SK-N-SH treated with all-trans-retinoic acid at 6 μM for 48 hours (cell line): ENCODE data around the gene COL4A1.

Source experiments
- ATAC-seq: fragments of 200-7000 bp; cut with Tn5 transposase; 3 replicates; pipeline ENCODE4 v1.9.1; 2020; ENCODE audit warnings: mild to moderate bottlenecking, moderate library complexity
- BACH2 ChIP-seq: fragments of 250-450 bp; sonication (Bioruptor Pico); IDR thresholded peaks from 2 replicates; pipeline ENCODE4 v1.9.0; 2021; ENCODE audit warnings: mild to moderate bottlenecking, borderline replicate concordance
- CSDC2 ChIP-seq: fragments of 250-450 bp; sonication (Bioruptor Pico); IDR thresholded peaks from 2 replicates; pipeline ENCODE4 v1.5.0; 2020; ENCODE audit warnings: mild to moderate bottlenecking, moderate library complexity
- GLIS3 ChIP-seq: fragments of 250-450 bp; sonication (Bioruptor Pico); IDR thresholded peaks from 2 replicates; pipeline ENCODE4 v1.5.0; 2020; ENCODE audit warnings: mild to moderate bottlenecking, moderate library complexity
- OSR1 ChIP-seq: fragments of 250-450 bp; sonication (Bioruptor Pico); IDR thresholded peaks from 2 replicates; pipeline ENCODE4 v1.8.0; 2022; ENCODE audit warnings: moderate library complexity, mild to moderate bottlenecking, inconsistent platforms
- PPARA ChIP-seq: fragments of 250-450 bp; sonication (Bioruptor Pico); IDR thresholded peaks from 2 replicates; pipeline ENCODE4 v1.5.0; 2020; ENCODE audit warnings: mild to moderate bottlenecking, borderline replicate concordance
- RARB ChIP-seq: fragments of 250-450 bp; sonication (Bioruptor Pico); IDR thresholded peaks from 2 replicates; pipeline ENCODE4 v1.8.0; 2021; ENCODE audit warnings: mild to moderate bottlenecking, moderate library complexity
- SNAI2 ChIP-seq: fragments of 250-450 bp; sonication (Bioruptor Pico); IDR thresholded peaks from 2 replicates; pipeline ENCODE4 v1.5.0; 2020; ENCODE audit warnings: mild to moderate bottlenecking, moderate library complexity
- TOX ChIP-seq: fragments of 250-450 bp; sonication (Bioruptor Pico); IDR thresholded peaks from 2 replicates; pipeline ENCODE4 v1.8.0; 2021; ENCODE audit warnings: mild to moderate bottlenecking, moderate library complexity, borderline replicate concordance
- ZC3H10 ChIP-seq: fragments of 250-450 bp; sonication (Bioruptor Pico); IDR thresholded peaks from 2 replicates; pipeline ENCODE4 v1.5.1; 2021; ENCODE audit warnings: mild to moderate bottlenecking, moderate library complexity
- ZFP30 ChIP-seq: fragments of 450-650 bp; formaldehyde crosslinking; IDR thresholded peaks from 2 replicates; pipeline ENCODE4 v1.5.0; 2022; ENCODE audit warnings: mild to moderate bottlenecking, moderate library complexity
- ZNF565 ChIP-seq: fragments of 450-650 bp; formaldehyde crosslinking; conservative IDR thresholded peaks from 2 replicates; pipeline ENCODE4 v1.5.0; 2020; ENCODE audit warnings: low read depth, mild to moderate bottlenecking, moderate library complexity
- ZNF70 ChIP-seq: fragments of 450-650 bp; formaldehyde crosslinking; IDR thresholded peaks from 2 replicates; pipeline ENCODE4 v1.5.0; 2020; ENCODE audit warnings: mild to moderate bottlenecking, moderate library complexity
- TF ChIP-seq, protein P1 (sequence below): fragments of 250-450 bp; sonication (Bioruptor Pico); IDR thresholded peaks from 2 replicates; pipeline ENCODE4 v1.8.0; 2021; ENCODE audit warnings: low read depth, mild to moderate bottlenecking, moderate library complexity, borderline replicate concordance
- TF ChIP-seq, protein P2 (sequence below): fragments of 250-450 bp; sonication (Bioruptor Pico); IDR thresholded peaks from 2 replicates; pipeline ENCODE4 v1.5.1; 2021; ENCODE audit warnings: mild to moderate bottlenecking, moderate library complexity
- TF ChIP-seq, protein P3 (sequence below): fragments of 250-450 bp; sonication (Bioruptor Pico); IDR thresholded peaks from 2 replicates; pipeline ENCODE4 v1.8.0; 2020; ENCODE audit warnings: mild to moderate bottlenecking, moderate library complexity, borderline replicate concordance
- TF ChIP-seq, protein P4 (sequence below): fragments of 250-450 bp; sonication (Bioruptor Pico); IDR thresholded peaks from 2 replicates; pipeline ENCODE4 v1.5.0; 2020; ENCODE audit warnings: mild to moderate bottlenecking, moderate library complexity

COL4A1 gene

DNA sequence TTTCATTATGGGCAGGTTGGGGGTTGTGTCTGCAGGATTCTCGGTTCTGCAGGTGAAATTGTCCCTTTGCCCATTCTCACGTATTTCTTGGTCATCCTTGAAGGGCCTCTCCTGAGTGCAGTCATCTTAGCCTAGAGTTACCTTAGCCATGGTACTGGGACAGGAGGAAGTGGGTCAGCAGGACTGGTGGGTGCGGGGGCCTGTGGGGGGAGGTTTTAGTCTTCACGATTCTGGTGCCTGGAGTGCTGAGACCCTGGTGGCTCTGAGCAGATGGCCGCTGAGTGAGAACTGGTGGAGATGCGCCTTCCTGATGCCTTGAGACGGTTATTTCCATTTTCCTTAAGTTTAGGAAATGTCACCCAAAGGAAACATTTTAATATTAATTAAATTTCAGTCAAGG lies 12.0 kb upstream of the COL4A1 start:
- ATAC-seq, result no peak
- TF ChIP-seq SNAI2 (no peak), OSR1 (CRISPR knock-in tag) (no peak), ZNF70 (CRISPR knock-in tag) (no peak), ZC3H10 (CRISPR knock-in tag) (no peak), RARB (CRISPR knock-in tag) (no peak), TOX (CRISPR knock-in tag) (no peak), ZFP30 (CRISPR knock-in tag) (no peak), BACH2 (no peak), PPARA (CRISPR knock-in tag) (no peak), CSDC2 (CRISPR knock-in tag) (no peak), ZNF565 (CRISPR knock-in tag) (no peak)
- TF ChIP-seq, protein P1, sequence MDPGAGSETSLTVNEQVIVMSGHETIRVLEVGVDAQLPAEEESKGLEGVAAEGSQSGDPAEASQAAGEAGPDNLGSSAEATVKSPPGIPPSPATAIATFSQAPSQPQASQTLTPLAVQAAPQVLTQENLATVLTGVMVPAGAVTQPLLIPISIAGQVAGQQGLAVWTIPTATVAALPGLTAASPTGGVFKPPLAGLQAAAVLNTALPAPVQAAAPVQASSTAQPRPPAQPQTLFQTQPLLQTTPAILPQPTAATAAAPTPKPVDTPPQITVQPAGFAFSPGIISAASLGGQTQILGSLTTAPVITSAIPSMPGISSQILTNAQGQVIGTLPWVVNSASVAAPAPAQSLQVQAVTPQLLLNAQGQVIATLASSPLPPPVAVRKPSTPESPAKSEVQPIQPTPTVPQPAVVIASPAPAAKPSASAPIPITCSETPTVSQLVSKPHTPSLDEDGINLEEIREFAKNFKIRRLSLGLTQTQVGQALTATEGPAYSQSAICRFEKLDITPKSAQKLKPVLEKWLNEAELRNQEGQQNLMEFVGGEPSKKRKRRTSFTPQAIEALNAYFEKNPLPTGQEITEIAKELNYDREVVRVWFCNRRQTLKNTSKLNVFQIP (CRISPR knock-in tag), result no peak
- TF ChIP-seq, protein P2, sequence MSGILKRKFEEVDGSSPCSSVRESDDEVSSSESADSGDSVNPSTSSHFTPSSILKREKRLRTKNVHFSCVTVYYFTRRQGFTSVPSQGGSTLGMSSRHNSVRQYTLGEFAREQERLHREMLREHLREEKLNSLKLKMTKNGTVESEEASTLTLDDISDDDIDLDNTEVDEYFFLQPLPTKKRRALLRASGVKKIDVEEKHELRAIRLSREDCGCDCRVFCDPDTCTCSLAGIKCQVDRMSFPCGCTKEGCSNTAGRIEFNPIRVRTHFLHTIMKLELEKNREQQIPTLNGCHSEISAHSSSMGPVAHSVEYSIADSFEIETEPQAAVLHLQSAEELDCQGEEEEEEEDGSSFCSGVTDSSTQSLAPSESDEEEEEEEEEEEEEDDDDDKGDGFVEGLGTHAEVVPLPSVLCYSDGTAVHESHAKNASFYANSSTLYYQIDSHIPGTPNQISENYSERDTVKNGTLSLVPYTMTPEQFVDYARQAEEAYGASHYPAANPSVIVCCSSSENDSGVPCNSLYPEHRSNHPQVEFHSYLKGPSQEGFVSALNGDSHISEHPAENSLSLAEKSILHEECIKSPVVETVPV (CRISPR knock-in tag), result no peak
- TF ChIP-seq, protein P3, sequence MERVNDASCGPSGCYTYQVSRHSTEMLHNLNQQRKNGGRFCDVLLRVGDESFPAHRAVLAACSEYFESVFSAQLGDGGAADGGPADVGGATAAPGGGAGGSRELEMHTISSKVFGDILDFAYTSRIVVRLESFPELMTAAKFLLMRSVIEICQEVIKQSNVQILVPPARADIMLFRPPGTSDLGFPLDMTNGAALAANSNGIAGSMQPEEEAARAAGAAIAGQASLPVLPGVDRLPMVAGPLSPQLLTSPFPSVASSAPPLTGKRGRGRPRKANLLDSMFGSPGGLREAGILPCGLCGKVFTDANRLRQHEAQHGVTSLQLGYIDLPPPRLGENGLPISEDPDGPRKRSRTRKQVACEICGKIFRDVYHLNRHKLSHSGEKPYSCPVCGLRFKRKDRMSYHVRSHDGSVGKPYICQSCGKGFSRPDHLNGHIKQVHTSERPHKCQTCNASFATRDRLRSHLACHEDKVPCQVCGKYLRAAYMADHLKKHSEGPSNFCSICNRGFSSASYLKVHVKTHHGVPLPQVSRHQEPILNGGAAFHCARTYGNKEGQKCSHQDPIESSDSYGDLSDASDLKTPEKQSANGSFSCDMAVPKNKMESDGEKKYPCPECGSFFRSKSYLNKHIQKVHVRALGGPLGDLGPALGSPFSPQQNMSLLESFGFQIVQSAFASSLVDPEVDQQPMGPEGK (CRISPR knock-in tag), result no peak

DNA sequence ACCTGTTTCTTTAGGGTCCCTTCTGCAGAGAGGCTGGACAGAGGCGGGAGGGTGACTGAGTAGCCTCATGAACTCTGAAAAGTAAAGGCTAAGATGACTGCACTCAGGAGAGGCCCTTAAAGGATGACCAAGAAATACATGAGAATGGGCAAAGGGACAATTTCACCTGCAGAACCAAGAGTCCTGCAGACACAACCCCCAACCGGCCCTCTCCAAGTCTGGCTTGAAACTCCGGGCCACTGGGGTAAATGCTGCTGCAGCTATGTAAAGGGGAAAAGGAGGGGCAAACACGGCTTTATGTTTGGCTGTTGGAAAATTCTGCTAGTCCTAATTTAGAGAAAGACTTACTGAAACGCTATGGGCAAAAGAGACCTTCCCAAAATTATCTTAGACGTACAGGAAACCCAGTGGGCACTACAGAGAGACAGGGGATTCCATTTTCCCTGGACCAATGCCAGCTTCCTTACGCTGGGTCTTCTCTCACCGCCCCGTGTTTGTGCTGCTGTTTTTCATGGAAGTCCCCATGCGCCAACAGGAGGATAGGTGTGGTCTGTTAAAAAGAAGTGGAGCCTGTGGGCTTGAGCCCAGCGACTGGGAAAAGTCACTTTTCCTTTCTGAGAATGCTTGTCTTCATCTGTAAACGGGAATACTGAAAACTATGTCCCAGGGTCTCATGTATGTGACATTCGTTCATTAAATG lies 10.7 kb upstream of the COL4A1 start:
- ATAC-seq, result no peak
- TF ChIP-seq, protein P2 (CRISPR knock-in tag), result no peak
- TF ChIP-seq, all 23 proteins: peak for 0

DNA sequence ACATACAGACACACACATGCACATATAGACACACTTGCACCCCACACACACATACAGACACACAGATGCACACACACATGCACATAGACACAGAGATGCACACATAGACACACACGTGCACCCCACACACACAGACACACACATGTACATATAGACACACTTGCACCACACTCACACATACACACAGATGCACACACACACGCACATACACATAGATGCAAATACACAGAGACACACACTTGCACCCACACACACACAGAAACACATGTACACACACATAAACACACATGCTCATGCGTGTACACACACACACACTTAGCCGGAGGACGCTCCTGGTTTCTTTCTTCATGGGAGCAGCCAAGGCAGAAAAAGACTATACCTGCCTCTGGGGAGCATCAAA lies 10.1 kb upstream of the COL4A1 start:
- TF ChIP-seq GLIS3 (no peak), SNAI2 (no peak), CSDC2 (CRISPR knock-in tag) (no peak), RARB (CRISPR knock-in tag) (no peak), ZFP30 (CRISPR knock-in tag) (no peak)
- TF ChIP-seq, protein P1 (CRISPR knock-in tag), result no peak
- TF ChIP-seq, protein P4, sequence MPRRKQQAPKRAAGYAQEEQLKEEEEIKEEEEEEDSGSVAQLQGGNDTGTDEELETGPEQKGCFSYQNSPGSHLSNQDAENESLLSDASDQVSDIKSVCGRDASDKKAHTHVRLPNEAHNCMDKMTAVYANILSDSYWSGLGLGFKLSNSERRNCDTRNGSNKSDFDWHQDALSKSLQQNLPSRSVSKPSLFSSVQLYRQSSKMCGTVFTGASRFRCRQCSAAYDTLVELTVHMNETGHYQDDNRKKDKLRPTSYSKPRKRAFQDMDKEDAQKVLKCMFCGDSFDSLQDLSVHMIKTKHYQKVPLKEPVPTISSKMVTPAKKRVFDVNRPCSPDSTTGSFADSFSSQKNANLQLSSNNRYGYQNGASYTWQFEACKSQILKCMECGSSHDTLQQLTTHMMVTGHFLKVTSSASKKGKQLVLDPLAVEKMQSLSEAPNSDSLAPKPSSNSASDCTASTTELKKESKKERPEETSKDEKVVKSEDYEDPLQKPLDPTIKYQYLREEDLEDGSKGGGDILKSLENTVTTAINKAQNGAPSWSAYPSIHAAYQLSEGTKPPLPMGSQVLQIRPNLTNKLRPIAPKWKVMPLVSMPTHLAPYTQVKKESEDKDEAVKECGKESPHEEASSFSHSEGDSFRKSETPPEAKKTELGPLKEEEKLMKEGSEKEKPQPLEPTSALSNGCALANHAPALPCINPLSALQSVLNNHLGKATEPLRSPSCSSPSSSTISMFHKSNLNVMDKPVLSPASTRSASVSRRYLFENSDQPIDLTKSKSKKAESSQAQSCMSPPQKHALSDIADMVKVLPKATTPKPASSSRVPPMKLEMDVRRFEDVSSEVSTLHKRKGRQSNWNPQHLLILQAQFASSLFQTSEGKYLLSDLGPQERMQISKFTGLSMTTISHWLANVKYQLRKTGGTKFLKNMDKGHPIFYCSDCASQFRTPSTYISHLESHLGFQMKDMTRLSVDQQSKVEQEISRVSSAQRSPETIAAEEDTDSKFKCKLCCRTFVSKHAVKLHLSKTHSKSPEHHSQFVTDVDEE (CRISPR knock-in tag), result no peak
- TF ChIP-seq, protein P2 (CRISPR knock-in tag), result no peak
- TF ChIP-seq, all 23 proteins: peak for 0
- ATAC-seq, result no peak
